GM10248 (cell line): ENCODE data around the gene GNAI2.

ENCODE experiments used
- CTCF ChIA-PET: fragments of 300-600 bp; sonication (Branson Sonifier 250); formaldehyde crosslinking; extraction: SDS; loops from one replicate; lab custom pipeline; 2021; ENCODE audit warnings: antibody characterized with exemption; lab: Yijun Ruan, JAX
- POLR2A ChIA-PET: fragments of 350-650 bp; sonication (Branson Sonifier 250); formaldehyde crosslinking; extraction: SDS; loops from one replicate; lab custom pipeline; 2020; ENCODE audit warnings: antibody characterized with exemption; lab: Yijun Ruan, JAX
- DNase-seq: peaks from one replicate; pipeline ENCODE4 v3.0.0; 2012; ENCODE audit errors: extremely low spot score
- CTCF ChIP-seq: IDR thresholded peaks from 2 replicates; pipeline ENCODE4 v1.5.1; 2012; ENCODE audit warnings: mild to moderate bottlenecking, low read depth; ENCODE audit errors: extremely low read depth, missing control alignments, control extremely low read depth

Gene GNAI2

GRCh38 chr3:50195501-50196252, 40.3 kb upstream of the GNAI2 start:
- no peak for TF ChIP-seq CTCF
- DNase-seq, result no peak
- POLR2A ChIA-PET, result interaction anchor here (0.6 kb wide), 1 partner anchor 31 kb away, joined by 3 read pairs; no protein-coding TSS in a partner anchor
- CTCF ChIA-PET, result interaction anchor here (1.1 to 16.1 kb wide), 13 partner anchors 13 to 393 kb away, joined by 3 to 393 read pairs (median 11); partner anchors contain the start of gene INKA1

- POLR2A ChIA-PET, result no interaction called here
- TF ChIP-seq CTCF, result no peak
- CTCF ChIA-PET, result interaction anchor here (1.2 to 16.1 kb wide), 5 partner anchors 25 to 141 kb away, joined by 3 to 393 read pairs (median 15); no protein-coding TSS in a partner anchor
- no peak for DNase-seq
Measured at GRCh38 chr3:50196253-50196801, 39.7 kb upstream of the GNAI2 start.

- CTCF ChIA-PET, result interaction anchor here (1.2 to 6.2 kb wide), 5 partner anchors 8 to 73 kb away, joined by 3 to 40 read pairs (median 4); partner anchors contain the start of gene GNAT1
- POLR2A ChIA-PET, result no interaction called here
- DNase-seq, result no peak
- no peak for TF ChIP-seq CTCF
Measured at GRCh38 chr3:50201573-50202315, 34.3 kb upstream of the GNAI2 start.

- no peak for DNase-seq
- CTCF ChIA-PET, result interaction anchor here (1.0 to 6.2 kb wide), 6 partner anchors 9 to 72 kb away, joined by 3 to 40 read pairs (median 4); partner anchors contain the start of gene GNAT1
- TF ChIP-seq CTCF, result no peak
- POLR2A ChIA-PET, result no interaction called here
Measured at GRCh38 chr3:50202353-50203112, 33.5 kb upstream of the GNAI2 start.

GRCh38 chr3:50203113-50203808, 32.7 kb upstream of the GNAI2 start:
- no peak for TF ChIP-seq CTCF
- CTCF ChIA-PET, result interaction anchor here (1.0 to 6.2 kb wide), 6 partner anchors 10 to 71 kb away, joined by 3 to 40 read pairs (median 4); partner anchors contain the start of gene GNAT1
- DNase-seq, result no peak
- POLR2A ChIA-PET, result no interaction called here
